Upper lobe of left lung (tissue), 6 donors: ENCODE data around the gene CLEC7A. TPM values are rescaled to one million over a fixed set of nuclear protein-coding genes. Genes with fewer than 3 reads are reported as not detected.

ENCODE experiments used
- ATAC-seq, 2 donors: fragments of 200-7000 bp; cut with Tn5 transposase; one replicate each; pipeline ENCODE4 v1.9.1; 2022; ENCODE audit warnings: mild to moderate bottlenecking in 2 of 2, moderate library complexity in 2 of 2; ENCODE audit not compliant: low FRiP score in 2 of 2
- DNase-seq, 2 donors: peaks; one replicate each; pipeline ENCODE4 v3.0.0-alpha.2; 2019 to 2020
- H3K27ac ChIP-seq, 4 donors: fragments of 200-600 bp; sonication (generic); one replicate each; pipeline ENCODE4 v1.5.1; 2016 to 2019
- H3K27me3 ChIP-seq, 4 donors: fragments of 200-600 bp; sonication (generic); one replicate each; pipeline ENCODE4 v1.5.1; 2017 to 2019
- H3K36me3 ChIP-seq, 4 donors: fragments of 200-600 bp; sonication (generic); one replicate each; pipeline ENCODE4 v1.5.1; 2016 to 2019
- H3K4me1 ChIP-seq, 4 donors: fragments of 200-600 bp; sonication (generic); one replicate each; pipeline ENCODE4 v1.5.1; 2018 to 2019
- H3K4me3 ChIP-seq, 4 donors: fragments of 200-600 bp; sonication (generic); one replicate each; pipeline ENCODE4 v1.5.1; 2017 to 2019; ENCODE audit warnings: mild to moderate bottlenecking in 2 of 4, moderate library complexity in 1 of 4
- H3K9me3 ChIP-seq, 4 donors: fragments of 200-600 bp; sonication (generic); one replicate each; pipeline ENCODE4 v1.5.1; 2018 to 2019
- CTCF ChIP-seq, 6 experiments: fragments of 450-650 bp in 4 of 6; fragments of 200-600 bp in 2 of 6; sonication (generic) in 2 of 6; IDR thresholded peaks; one replicate each; pipeline ENCODE4 v1.5.1; 2016 to 2019; ENCODE audit warnings: antibody characterized with exemption in 6 of 6
- EP300 ChIP-seq, 4 donors: sonication (generic); formaldehyde crosslinking; IDR thresholded peaks; one replicate each; pipeline ENCODE4 v1.5.1; 2017; ENCODE audit warnings: antibody characterized with exemption in 4 of 4, control low read depth in 2 of 4
- POLR2A ChIP-seq, 4 donors: fragments of 450-650 bp; IDR thresholded peaks; one replicate each; pipeline ENCODE4 v1.5.1; 2016 to 2017; ENCODE audit warnings: antibody characterized with exemption in 4 of 4, mild to moderate bottlenecking in 2 of 4
- POLR2AphosphoS5 ChIP-seq, 2 donors: sonication (generic); formaldehyde crosslinking; IDR thresholded peaks; one replicate each; pipeline ENCODE4 v1.5.1; 2017; ENCODE audit warnings: antibody characterized with exemption in 2 of 2
- WGBS, 2 donors: methylation state at CpG; one replicate each; pipeline ENCODE4 v1.1.5; 2017 to 2018; 5-methylcytosine and 5-hydroxymethylcytosine counted together
- total RNA-seq, 6 donors: library from RNA; depleted of rRNA in 4 of 6; stranded (reverse); fragments of >200 nt in 4 of 6; gene quantifications; one replicate each; pipeline versions ENCODE4 v1.1.0 to v1.2.1, GENCODE V29; 2016 to 2021
- donor health status: DM: no; HTN: no; CAD: no; lungs with moderate emphysema.
- donor health status: DM: no; HTN: yes; CAD: no; lungs with severe emphysema.

CLEC7A gene
- total RNA-seq, 6 donors from 2014 or later: 17.4 to 87.8 (median 28.1) TPM

GRCh38 chr12:10102322-10102721, 27.7 kb downstream of the CLEC7A start:
- Histone ChIP-seq H3K36me3 (no peaks in the 10 kb centered on the region), H3K4me1 (peaks cover 8 to 15% (median 10%) of the 10 kb centered on the region in 4 donors), H3K27ac (no peak overlapping the region), H3K9me3 (no peaks in the 10 kb centered on the region), H3K4me3 (no peak overlapping the region), H3K27me3 (no peaks in the 10 kb centered on the region)
- WGBS, 2 donors: 25 to 72% methylated on average over 2 of the region's 2 CpGs
- TF ChIP-seq CTCF (IDR thresholded peaks at IDR 0.05) (no peak), POLR2A (IDR thresholded peaks at IDR 0.05) (no peak), POLR2AphosphoS5 (IDR thresholded peaks at IDR 0.05) (no peak), EP300 (IDR thresholded peaks at IDR 0.05) (no peak)
- peak; percentile 51 to 76 for ATAC-seq
- no peak for DNase-seq

- H3K4me1 ChIP-seq: peaks cover 8 to 15% (median 10%) of the 10 kb centered on the region in 4 donors
- H3K36me3 ChIP-seq: no peaks in the 10 kb centered on the region
- no peak for DNase-seq
- ATAC-seq: peak in 1 of 2 donors; percentile 32
- no peaks in the 10 kb centered on the region for H3K9me3 ChIP-seq
- no peaks in the 10 kb centered on the region for H3K27me3 ChIP-seq
- H3K27ac ChIP-seq: peak overlapping the region in 1 of 4 donors; percentile 7
- no peak for TF ChIP-seq CTCF (IDR thresholded peaks at IDR 0.05)
- no peak for TF ChIP-seq POLR2AphosphoS5 (IDR thresholded peaks at IDR 0.05)
- WGBS, 2 donors: 90 to 100% methylated on average over 1 of the region's 1 CpG
- H3K4me3 ChIP-seq: no peak overlapping the region
Observed at GRCh38 chr12:10101648-10102220, 28.3 kb downstream of the CLEC7A start.

- H3K27ac ChIP-seq: peak overlapping the region in 1 of 4 donors; percentile 7
- no peak overlapping the region for H3K4me3 ChIP-seq
- WGBS, 2 donors: 52 to 53% methylated on average over 4 to 5 of the region's 5 CpGs
- no peaks in the 10 kb centered on the region for H3K9me3 ChIP-seq
- peaks cover 8 to 15% (median 10%) of the 10 kb centered on the region in 4 donors for H3K4me1 ChIP-seq
- TF ChIP-seq POLR2AphosphoS5 (IDR thresholded peaks at IDR 0.05): no peak
- TF ChIP-seq POLR2A (IDR thresholded peaks at IDR 0.05): no peak
- TF ChIP-seq CTCF (IDR thresholded peaks at IDR 0.05): no peak
- TF ChIP-seq EP300 (IDR thresholded peaks at IDR 0.05): no peak
- ATAC-seq (peak in 1 of 2 donors; percentile 54), DNase-seq (no peak)
- no peaks in the 10 kb centered on the region for H3K36me3 ChIP-seq
- H3K27me3 ChIP-seq: no peaks in the 10 kb centered on the region
Observed at GRCh38 chr12:10101042-10101579, 28.9 kb downstream of the CLEC7A start.

GRCh38 chr12:10098791-10099190, 31.2 kb downstream of the CLEC7A start, which contains the start of gene CLEC1A:
Gene CLEC1A, minus strand, starts transcription at chr12:10098985. Its CDS starts 63 bp downstream, at chr12:10098922.
- H3K27me3 ChIP-seq: no peaks in the 10 kb centered on the region
- 46 to 55% methylated on average over 4 to 10 of the region's 10 CpGs for WGBS, 2 donors
- H3K27ac ChIP-seq: peak within 1 kb of the TSS; percentile 70 to 81 (median 75)
- no peaks in the 10 kb centered on the region for H3K36me3 ChIP-seq
- H3K4me3 ChIP-seq: peak within 1 kb of the TSS in 3 of 4 donors; percentile 9 to 43 (median 39)
- DNase-seq: peak in 1 of 2 donors; percentile 20
- peaks cover 8 to 19% (median 13%) of the 10 kb centered on the region in 4 donors for H3K4me1 ChIP-seq
- no peak for ATAC-seq
- peak; percentile 86 to 87 for TF ChIP-seq POLR2AphosphoS5 (IDR thresholded peaks at IDR 0.05)
- TF ChIP-seq CTCF (IDR thresholded peaks at IDR 0.05): no peak
- TF ChIP-seq POLR2A (IDR thresholded peaks at IDR 0.05): peak in 2 of 4 donors; percentile 32 to 58
- TF ChIP-seq EP300 (IDR thresholded peaks at IDR 0.05): peak in 1 of 4 donors; percentile 7
- no peaks in the 10 kb centered on the region for H3K9me3 ChIP-seq
